Mesendoderm (in vitro differentiated cells): ENCODE data around the gene ANO4.
A peak's percentile ranks its signal among the peaks of the same experiment; 100 is the strongest.

Experiments used
- DNase-seq: peaks from one replicate; pipeline ENCODE4 v3.0.0; 2013
- H2AK5ac ChIP-seq: 2 replicates; pipeline ENCODE4 v1.6.1; 2013; ENCODE audit warnings: low read length, inconsistent platforms
- H2BK120ac ChIP-seq: 2 replicates; pipeline ENCODE4 v1.6.1; 2013; ENCODE audit warnings: low read depth, mild to moderate bottlenecking, low read length, moderate library complexity, mixed read lengths
- H2BK15ac ChIP-seq: replicated peaks from 2 replicates; pipeline ENCODE4 v1.6.1; 2013; ENCODE audit warnings: low read depth, mild to moderate bottlenecking, moderate library complexity
- H2BK5ac ChIP-seq: 2 replicates; pipeline ENCODE4 v1.6.1; 2013; ENCODE audit warnings: low read length, inconsistent platforms
- H3K18ac ChIP-seq: 2 replicates; pipeline ENCODE4 v1.6.1; 2013; ENCODE audit warnings: mild to moderate bottlenecking, low read length, mixed read lengths
- H3K23ac ChIP-seq: one replicate; pipeline ENCODE4 v1.6.1; 2013; ENCODE audit warnings: low read length
- H3K27ac ChIP-seq: 2 replicates; pipeline ENCODE4 v1.5.1; 2013; ENCODE audit warnings: low read depth, mild to moderate bottlenecking, inconsistent platforms, low read length, moderate library complexity
- H3K27me3 ChIP-seq: 2 replicates; pipeline ENCODE4 v1.6.1; 2013; ENCODE audit warnings: low read length, control low read depth, mild to moderate bottlenecking, inconsistent platforms; ENCODE audit not compliant: insufficient read depth, poor library complexity
- H3K36me3 ChIP-seq: 2 replicates; pipeline ENCODE4 v1.6.1; 2013; ENCODE audit warnings: low read length, inconsistent platforms; ENCODE audit not compliant: control insufficient read depth, insufficient read depth
- H3K4ac ChIP-seq: one replicate; pipeline ENCODE4 v1.6.1; 2013; ENCODE audit warnings: low read depth, mild to moderate bottlenecking, low read length, moderate library complexity
- H3K4me1 ChIP-seq: 2 replicates; pipeline ENCODE4 v1.6.1; 2013; ENCODE audit warnings: low read depth, low read length, inconsistent platforms; ENCODE audit not compliant: control insufficient read depth
- H3K4me2 ChIP-seq: 2 replicates; pipeline ENCODE4 v1.6.1; 2013; ENCODE audit warnings: low read length
- H3K4me3 ChIP-seq: 2 replicates; pipeline ENCODE4 v1.5.1; 2013; ENCODE audit warnings: mild to moderate bottlenecking, low read length
- H3K56ac ChIP-seq: one replicate; pipeline ENCODE4 v1.6.1; 2013; ENCODE audit warnings: low read length
- H3K79me1 ChIP-seq: 2 replicates; pipeline ENCODE4 v1.6.1; 2013; ENCODE audit warnings: low read length, inconsistent platforms
- H3K79me2 ChIP-seq: 2 replicates; pipeline ENCODE4 v1.6.1; 2013; ENCODE audit warnings: mild to moderate bottlenecking, low read length; ENCODE audit not compliant: control insufficient read depth, insufficient read depth
- H3K9ac ChIP-seq: 2 replicates; pipeline ENCODE4 v1.6.1; 2013; ENCODE audit warnings: low read length, inconsistent platforms
- H4K5ac ChIP-seq: one replicate; pipeline ENCODE4 v1.6.1; 2013; ENCODE audit warnings: low read length
- H4K8ac ChIP-seq: one replicate; pipeline ENCODE4 v1.6.1; 2013; ENCODE audit warnings: low read depth, mild to moderate bottlenecking, control low read depth, low read length, moderate library complexity
- WGBS: extraction: QIAGEN DNeasy Blood & Tissue Kit; methylation state at CpG from one replicate; pipeline ENCODE4 v1.1.7; 2013; ENCODE audit warnings: low lambda C conversion rate, missing lambda C conversion rate; ENCODE audit not compliant: insufficient coverage; ENCODE audit errors: extremely low coverage; 5-methylcytosine and 5-hydroxymethylcytosine counted together

The ANO4 gene

GRCh38 chr12:101064721-101065120 lies 270.1 kb downstream of the ANO4 start:
- Histone ChIP-seq H2BK120ac (no peak overlapping the region), H3K4me3 (no peak overlapping the region), H3K27ac (no peak overlapping the region), H4K8ac (no peak overlapping the region), H3K4me1 (no peaks in the 10 kb centered on the region), H4K5ac (no peak overlapping the region), H3K18ac (no peak overlapping the region), H2AK5ac (no peak overlapping the region), H2BK15ac (no peak overlapping the region), H3K4ac (no peak overlapping the region), H3K4me2 (no peak overlapping the region), H3K36me3 (no peaks in the 10 kb centered on the region), H3K56ac (no peak overlapping the region), H3K23ac (no peak overlapping the region), H3K79me2 (no peaks in the 10 kb centered on the region), H2BK5ac (no peak overlapping the region), H3K79me1 (no peaks in the 10 kb centered on the region), H3K27me3 (no peaks in the 10 kb centered on the region), H3K9ac (no peak overlapping the region)
- no peak for DNase-seq
- no CpG with 5 or more reads among the region's 5 CpGs for WGBS

GRCh38 chr12:101066489-101066888 lies 271.9 kb downstream of the ANO4 start:
- H3K18ac ChIP-seq = no peak overlapping the region
- no peaks in the 10 kb centered on the region for H3K36me3 ChIP-seq
- H3K79me1 ChIP-seq = no peaks in the 10 kb centered on the region
- H3K4me1 ChIP-seq = no peaks in the 10 kb centered on the region
- H4K5ac ChIP-seq = no peak overlapping the region
- peak; percentile 46 for DNase-seq
- no peak overlapping the region for H3K23ac ChIP-seq
- no peaks in the 10 kb centered on the region for H3K27me3 ChIP-seq
- no peak overlapping the region for H2BK15ac ChIP-seq
- no peak overlapping the region for H2BK120ac ChIP-seq
- H3K4me3 ChIP-seq = no peak overlapping the region
- H3K27ac ChIP-seq = no peak overlapping the region
- no peak overlapping the region for H2BK5ac ChIP-seq
- H3K4me2 ChIP-seq = no peak overlapping the region
- H2AK5ac ChIP-seq = no peak overlapping the region
- H3K56ac ChIP-seq = no peak overlapping the region
- no peak overlapping the region for H4K8ac ChIP-seq
- H3K9ac ChIP-seq = no peak overlapping the region
- WGBS = no CpG with 5 or more reads among the region's 7 CpGs
- H3K4ac ChIP-seq = no peak overlapping the region
- no peaks in the 10 kb centered on the region for H3K79me2 ChIP-seq

- Histone ChIP-seq H3K79me1 (no peaks in the 10 kb centered on the region), H3K79me2 (no peaks in the 10 kb centered on the region), H3K27me3 (no peaks in the 10 kb centered on the region), H3K9ac (no peak overlapping the region), H3K4me3 (no peak overlapping the region), H3K4me2 (no peak overlapping the region), H2BK5ac (no peak overlapping the region), H3K56ac (no peak overlapping the region), H3K23ac (no peak overlapping the region), H3K27ac (no peak overlapping the region), H3K18ac (no peak overlapping the region), H2BK120ac (no peak overlapping the region), H2AK5ac (no peak overlapping the region), H3K4me1 (no peaks in the 10 kb centered on the region), H2BK15ac (no peak overlapping the region), H3K4ac (no peak overlapping the region), H4K8ac (no peak overlapping the region), H4K5ac (no peak overlapping the region), H3K36me3 (no peaks in the 10 kb centered on the region)
- no peak for DNase-seq
- WGBS = no CpG with 5 or more reads among the region's 3 CpGs
Measured at GRCh38 chr12:101068402-101068801, 273.8 kb downstream of the ANO4 start.

- Histone ChIP-seq H3K9ac (no peak overlapping the region), H2BK15ac (no peak overlapping the region), H2BK5ac (no peak overlapping the region), H3K4me1 (no peaks in the 10 kb centered on the region), H3K79me1 (no peaks in the 10 kb centered on the region), H4K5ac (no peak overlapping the region), H3K23ac (no peak overlapping the region), H3K56ac (no peak overlapping the region), H4K8ac (no peak overlapping the region), H2BK120ac (no peak overlapping the region), H3K27ac (no peak overlapping the region), H3K4me2 (no peak overlapping the region), H3K36me3 (no peaks in the 10 kb centered on the region), H3K4ac (no peak overlapping the region), H3K18ac (no peak overlapping the region), H3K79me2 (no peaks in the 10 kb centered on the region), H3K4me3 (no peak overlapping the region), H2AK5ac (no peak overlapping the region), H3K27me3 (no peaks in the 10 kb centered on the region)
- no CpG with 5 or more reads among the region's 4 CpGs for WGBS
- no peak for DNase-seq
Measured at GRCh38 chr12:101068836-101069235, 274.3 kb downstream of the ANO4 start.

- no CpG with 5 or more reads among the region's 7 CpGs for WGBS
- H3K18ac ChIP-seq = no peak overlapping the region
- peaks cover 6% of the 10 kb centered on the region for H3K4me1 ChIP-seq
- no peak overlapping the region for H3K56ac ChIP-seq
- H3K79me2 ChIP-seq = no peaks in the 10 kb centered on the region
- no peak overlapping the region for H4K5ac ChIP-seq
- no peak overlapping the region for H3K4me3 ChIP-seq
- no peak overlapping the region for H3K4ac ChIP-seq
- no peak overlapping the region for H2BK15ac ChIP-seq
- H3K23ac ChIP-seq = no peak overlapping the region
- H2BK5ac ChIP-seq = no peak overlapping the region
- no peak overlapping the region for H2AK5ac ChIP-seq
- H3K79me1 ChIP-seq = no peaks in the 10 kb centered on the region
- no peak overlapping the region for H3K27ac ChIP-seq
- no peak overlapping the region for H3K4me2 ChIP-seq
- no peak overlapping the region for H2BK120ac ChIP-seq
- no peaks in the 10 kb centered on the region for H3K27me3 ChIP-seq
- no peaks in the 10 kb centered on the region for H3K36me3 ChIP-seq
- no peak overlapping the region for H3K9ac ChIP-seq
- H4K8ac ChIP-seq = no peak overlapping the region
- no peak for DNase-seq
Measured at GRCh38 chr12:101074940-101075680, 280.5 kb downstream of the ANO4 start.

GRCh38 chr12:101076921-101077320 lies 282.3 kb downstream of the ANO4 start:
- H3K36me3 ChIP-seq = no peaks in the 10 kb centered on the region
- DNase-seq = peak; percentile 80

More at GRCh38 chr12:101076921-101077320, 282.3 kb downstream of the ANO4 start:
- Histone ChIP-seq H3K56ac (no peak overlapping the region), H3K4me2 (no peak overlapping the region), H4K8ac (no peak overlapping the region), H3K9ac (no peak overlapping the region), H3K27ac (no peak overlapping the region), H3K4me3 (no peak overlapping the region), H3K79me2 (no peaks in the 10 kb centered on the region), H3K18ac (no peak overlapping the region), H2BK5ac (no peak overlapping the region), H3K4ac (no peak overlapping the region), H2BK15ac (no peak overlapping the region), H3K27me3 (no peaks in the 10 kb centered on the region), H2BK120ac (no peak overlapping the region), H3K79me1 (no peaks in the 10 kb centered on the region), H2AK5ac (no peak overlapping the region), H3K4me1 (peaks cover 6% of the 10 kb centered on the region), H4K5ac (no peak overlapping the region), H3K23ac (no peak overlapping the region)
- no CpG with 5 or more reads among the region's 4 CpGs for WGBS
